Measurements from ENCODE around the gene TNF.

- TF ChIP-seq CTCF (IDR thresholded peaks at IDR 0.05) (no peak), POLR2A (IDR thresholded peaks at IDR 0.05) (peak in 1 of 2 donors; percentile 74)
Observed at GRCh38 chr6:31620586-31621319, 45.4 kb downstream of the TNF start, which contains the start of gene PRRC2A.
